Caco-2 (cell line): Measurements from ENCODE around the gene CHIT1. TPM values are rescaled to one million over a fixed set of nuclear protein-coding genes. Genes with fewer than 3 reads are reported as not detected.
"Not testable (repeated sequence)": the region's sequence is repeated elsewhere in the genome, so short reads cannot be mapped to it uniquely, and the experiment has no call there.

Source experiments
- BruUV-seq: library from RNA; stranded (reverse); fragments of 400-500 nt; replicated peaks from 2 replicates; lab custom pipeline; 2021; lab: Mats Ljungman, UMichigan
- CTCF ChIA-PET: fragments of 300-600 bp; sonication (Branson Sonifier 250); formaldehyde crosslinking; loops from one replicate; lab custom pipeline; 2022; ENCODE audit warnings: antibody characterized with exemption; lab: Charles Lee
- POLR2A ChIA-PET: fragments of 300-600 bp; sonication (Branson Sonifier 250); formaldehyde crosslinking; loops from one replicate; lab custom pipeline; 2022; ENCODE audit warnings: antibody characterized with exemption; lab: Charles Lee
- DNase-seq, 2 experiments: peaks; one replicate each; pipeline versions ENCODE4 v3.0.0 to v3.0.0-alpha.2; 2020 to 2022
- H3K27me3 ChIP-seq: replicated peaks from 2 replicates; pipeline ENCODE4 v1.6.0; 2011; ENCODE audit warnings: low read length; ENCODE audit not compliant: control insufficient read depth, insufficient read depth
- H3K36me3 ChIP-seq: 2 replicates; pipeline ENCODE4 v1.5.1; 2011; ENCODE audit warnings: low read length; ENCODE audit not compliant: control insufficient read depth, insufficient read depth
- H3K4me1 ChIP-seq: fragments of 250-450 bp; sonication (Bioruptor Pico); 2 replicates; pipeline ENCODE4 v1.5.1; 2020; ENCODE audit warnings: mild to moderate bottlenecking
- H3K4me3 ChIP-seq: 2 replicates; pipeline ENCODE4 v1.5.1; 2011; ENCODE audit warnings: low read depth, mild to moderate bottlenecking, control low read depth, low read length
- H3K9me3 ChIP-seq: fragments of 250-450 bp; sonication (Bioruptor Pico); 2 replicates; pipeline ENCODE4 v1.5.1; 2020; ENCODE audit warnings: mild to moderate bottlenecking, moderate library complexity
- H3K27ac Mint-ChIP-seq: one replicate; pipeline ENCODE4 v1.8.0; 2022; ENCODE audit warnings: mixed read lengths; ENCODE audit not compliant: unreplicated experiment
- H3K27me3 Mint-ChIP-seq: one replicate; pipeline ENCODE4 v1.8.0; 2022; ENCODE audit warnings: mixed read lengths; ENCODE audit not compliant: insufficient read depth, unreplicated experiment
- H3K36me3 Mint-ChIP-seq: one replicate; pipeline ENCODE4 v1.8.0; 2022; ENCODE audit warnings: mild to moderate bottlenecking, mixed read lengths; ENCODE audit not compliant: insufficient read depth, unreplicated experiment
- H3K4me1 Mint-ChIP-seq: one replicate; pipeline ENCODE4 v1.8.0; 2022; ENCODE audit warnings: low read depth, mixed read lengths; ENCODE audit not compliant: unreplicated experiment
- H3K4me3 Mint-ChIP-seq: one replicate; pipeline ENCODE4 v1.8.0; 2022; ENCODE audit warnings: mild to moderate bottlenecking, moderate library complexity, mixed read lengths; ENCODE audit not compliant: unreplicated experiment
- H3K9me3 Mint-ChIP-seq: one replicate; pipeline ENCODE4 v1.8.0; 2022; ENCODE audit warnings: mixed read lengths; ENCODE audit not compliant: unreplicated experiment
- intact Hi-C: fragments of 100-400 bp; cut with micrococcal nuclease; formaldehyde crosslinking; loops from one replicate; pipeline ENCODE4 v1.10.0; 2022; ENCODE audit not compliant: unreplicated experiment
- total RNA-seq: library from RNA; stranded (reverse); gene quantifications from 2 replicates; pipeline ENCODE4 v1.2.3, GENCODE V29; 2022
- TF ChIP-seq, protein P1 (sequence below), 2 experiments: fragments of 200-600 bp in 1 of 2; IDR thresholded peaks; 1 replicate in 1 of 2; 2 replicates in 1 of 2; pipeline versions ENCODE4 v1.5.1 to v1.8.0; 2011 to 2022; ENCODE audit warnings: antibody characterized with exemption in 1 of 2, control low read depth in 1 of 2, inconsistent platforms in 1 of 2, low read depth in 1 of 2, low read length in 1 of 2, mild to moderate bottlenecking in 1 of 2, moderate library complexity in 1 of 2; ENCODE audit not compliant: insufficient read depth in 1 of 2, severe bottlenecking in 1 of 2, unreplicated experiment in 1 of 2

Gene CHIT1
- total RNA-seq, 1 experiment from 2014 or later = not detected

DNA sequence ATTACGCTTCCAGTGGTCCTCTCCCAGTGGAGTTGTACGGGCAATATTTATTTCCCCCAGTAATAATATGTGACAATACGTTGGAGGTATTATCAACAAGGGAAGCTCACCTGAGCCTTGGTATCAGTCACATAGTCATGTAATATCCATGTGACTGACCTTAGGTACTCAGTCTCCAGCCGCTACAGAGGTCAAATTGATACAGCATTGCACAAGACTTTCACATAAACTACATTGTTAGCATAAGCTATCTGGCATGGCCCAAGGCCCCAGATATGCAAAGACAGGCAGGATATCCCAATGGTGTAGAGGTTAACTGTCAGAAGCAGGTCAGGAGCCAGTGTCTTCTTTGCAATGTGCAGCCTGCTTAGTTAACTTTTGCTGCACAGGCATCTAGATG is 15.3 kb upstream of the CHIT1 start:
- ChIA-PET POLR2A (interaction anchor here (0.5 to 0.6 kb wide), 2 partner anchors 68 to 317 kb away, joined by 3 to 4 read pairs; no protein-coding TSS in a partner anchor), CTCF (interaction anchor here (0.7 to 1.3 kb wide), 4 partner anchors 9 to 127 kb away, joined by 3 read pairs; no protein-coding TSS in a partner anchor)
- peaks cover 6% of the 10 kb centered on the region; the same call in 1 of the 2 replicates for H3K4me1 ChIP-seq
- H3K36me3 ChIP-seq = no peaks in the 10 kb centered on the region
- TF ChIP-seq, protein P1, sequence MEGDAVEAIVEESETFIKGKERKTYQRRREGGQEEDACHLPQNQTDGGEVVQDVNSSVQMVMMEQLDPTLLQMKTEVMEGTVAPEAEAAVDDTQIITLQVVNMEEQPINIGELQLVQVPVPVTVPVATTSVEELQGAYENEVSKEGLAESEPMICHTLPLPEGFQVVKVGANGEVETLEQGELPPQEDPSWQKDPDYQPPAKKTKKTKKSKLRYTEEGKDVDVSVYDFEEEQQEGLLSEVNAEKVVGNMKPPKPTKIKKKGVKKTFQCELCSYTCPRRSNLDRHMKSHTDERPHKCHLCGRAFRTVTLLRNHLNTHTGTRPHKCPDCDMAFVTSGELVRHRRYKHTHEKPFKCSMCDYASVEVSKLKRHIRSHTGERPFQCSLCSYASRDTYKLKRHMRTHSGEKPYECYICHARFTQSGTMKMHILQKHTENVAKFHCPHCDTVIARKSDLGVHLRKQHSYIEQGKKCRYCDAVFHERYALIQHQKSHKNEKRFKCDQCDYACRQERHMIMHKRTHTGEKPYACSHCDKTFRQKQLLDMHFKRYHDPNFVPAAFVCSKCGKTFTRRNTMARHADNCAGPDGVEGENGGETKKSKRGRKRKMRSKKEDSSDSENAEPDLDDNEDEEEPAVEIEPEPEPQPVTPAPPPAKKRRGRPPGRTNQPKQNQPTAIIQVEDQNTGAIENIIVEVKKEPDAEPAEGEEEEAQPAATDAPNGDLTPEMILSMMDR (IDR thresholded peaks at IDR 0.05; ENCODE audit: insufficient read depth in 1 of 2, low read depth in 1 of 2, low read length in 1 of 2, severe bottlenecking in 1 of 2, unreplicated experiment in 1 of 2) = no peak
- intact Hi-C loops = loop anchor here (2.0 kb wide), 1 partner anchor 28 kb away; no protein-coding TSS in a partner anchor
- BruUV-seq = no TSS peak
- H3K27me3 ChIP-seq = no peaks in the 10 kb centered on the region
- H3K4me3 ChIP-seq = no peak overlapping the region
- Mint-ChIP-seq H3K27me3 (peaks cover 7% of the 10 kb centered on the region), H3K4me1 (peaks cover 10% of the 10 kb centered on the region), H3K36me3 (no peaks in the 10 kb centered on the region), H3K27ac (no peak overlapping the region), H3K9me3 (peaks cover 9% of the 10 kb centered on the region), H3K4me3 (no peak overlapping the region)
- DNase-seq = peak; percentile 60 to 62
- H3K9me3 ChIP-seq = no peaks in the 10 kb centered on the region

DNA sequence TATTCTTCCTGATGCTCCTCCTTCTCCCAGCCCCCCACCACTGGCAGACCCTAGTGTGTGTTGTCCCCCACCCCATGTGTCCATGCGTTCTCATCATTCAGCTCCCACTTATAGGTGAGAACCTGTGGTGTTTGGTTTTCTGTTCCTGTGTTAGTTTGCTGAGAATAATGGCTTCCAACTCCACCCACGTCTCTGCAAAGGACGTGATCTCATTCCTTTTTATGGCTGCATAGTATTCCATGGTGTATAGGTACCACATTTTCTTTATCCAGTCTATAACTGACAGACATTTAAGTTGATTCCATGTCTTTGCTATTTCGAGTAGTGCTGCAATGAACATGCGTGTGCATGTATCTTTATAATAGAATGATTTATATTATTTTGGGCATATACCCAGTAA is 12.2 kb upstream of the CHIT1 start:
- intact Hi-C loops = not testable (repeated sequence)

DNA sequence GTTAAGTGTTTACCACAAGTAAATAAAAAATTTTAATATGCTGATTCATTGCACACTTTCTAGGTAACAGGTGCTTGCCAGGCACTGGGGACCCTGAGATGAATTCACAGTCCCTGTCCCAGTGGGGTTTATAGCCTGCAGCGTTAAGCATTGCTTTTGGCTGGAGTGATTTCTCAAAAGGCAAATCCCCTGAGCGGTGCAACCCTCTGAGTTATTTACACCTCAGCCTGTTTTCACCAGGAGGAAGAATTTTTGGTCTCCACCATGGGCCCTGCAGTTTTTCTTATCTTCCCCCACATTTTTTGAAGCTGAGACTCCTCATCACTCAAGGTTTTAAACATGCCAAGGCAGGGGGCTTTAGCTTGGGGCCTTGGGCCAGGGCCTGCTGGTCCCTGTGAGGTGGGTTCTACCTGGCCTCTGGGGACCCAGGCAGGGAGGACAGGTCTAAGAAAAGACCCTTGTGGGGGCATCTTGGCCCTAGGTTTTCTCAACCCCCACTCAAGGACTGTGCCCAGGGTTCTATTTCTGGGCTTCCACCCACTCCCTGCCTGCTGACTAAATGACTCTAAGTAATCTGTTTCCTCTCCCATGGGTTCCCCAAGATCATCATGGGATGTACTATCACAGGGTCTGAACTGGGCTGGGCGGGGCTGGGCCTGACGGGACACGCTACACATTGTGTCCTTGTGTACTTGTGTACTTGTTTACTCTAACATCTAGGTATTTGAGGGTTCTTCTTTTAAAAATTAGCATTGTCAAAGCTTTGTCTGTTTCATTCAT is 10.2 kb upstream of the CHIT1 start:
- Mint-ChIP-seq H3K36me3 (no peaks in the 10 kb centered on the region), H3K9me3 (peaks cover 37% of the 10 kb centered on the region), H3K4me3 (no peak overlapping the region), H3K27me3 (peaks cover 8% of the 10 kb centered on the region), H3K4me1 (peaks cover 2% of the 10 kb centered on the region), H3K27ac (no peak overlapping the region)
- intact Hi-C loops = no loop called here
- TF ChIP-seq, protein P1 (IDR thresholded peaks at IDR 0.05; ENCODE audit: insufficient read depth in 1 of 2, low read depth in 1 of 2, low read length in 1 of 2, severe bottlenecking in 1 of 2, unreplicated experiment in 1 of 2) = no peak
- Histone ChIP-seq H3K9me3 (peaks cover 13% of the 10 kb centered on the region), H3K36me3 (no peaks in the 10 kb centered on the region), H3K27me3 (no peaks in the 10 kb centered on the region), H3K4me3 (no peak overlapping the region), H3K4me1 (peaks cover 3% of the 10 kb centered on the region; the same call in 1 of the 2 replicates)
- CTCF ChIA-PET = no interaction called here
- POLR2A ChIA-PET = no interaction called here
- no peak for DNase-seq
- no TSS peak for BruUV-seq

More for the DNA sequence above, 12.2 kb upstream of the CHIT1 start:
- H3K36me3 Mint-ChIP-seq, H3K9me3 ChIP-seq, H3K4me3 ChIP-seq, H3K27me3 ChIP-seq, H3K27ac Mint-ChIP-seq, H3K36me3 ChIP-seq, H3K27me3 Mint-ChIP-seq, DNase-seq, BruUV-seq, H3K4me3 Mint-ChIP-seq, POLR2A ChIA-PET, H3K4me1 ChIP-seq, CTCF ChIA-PET: not testable (repeated sequence)
- Mint-ChIP-seq H3K9me3 (peaks cover 17% of the 10 kb centered on the region), H3K4me1 (peaks cover 10% of the 10 kb centered on the region)
